NB4 (cell line): Measurements from ENCODE around the gene ACAD11.

Experiments
- POLR2A ChIP-seq: IDR thresholded peaks from 2 replicates; pipeline ENCODE4 v1.6.1; 2011; ENCODE audit warnings: mild to moderate bottlenecking; ENCODE audit not compliant: insufficient read length; ENCODE audit errors: extremely low read depth
- TF ChIP-seq, protein P1 (sequence below): IDR thresholded peaks from one replicate; pipeline ENCODE4 v1.5.1; 2012; ENCODE audit warnings: low read depth, low read length

- TF ChIP-seq, protein P1, sequence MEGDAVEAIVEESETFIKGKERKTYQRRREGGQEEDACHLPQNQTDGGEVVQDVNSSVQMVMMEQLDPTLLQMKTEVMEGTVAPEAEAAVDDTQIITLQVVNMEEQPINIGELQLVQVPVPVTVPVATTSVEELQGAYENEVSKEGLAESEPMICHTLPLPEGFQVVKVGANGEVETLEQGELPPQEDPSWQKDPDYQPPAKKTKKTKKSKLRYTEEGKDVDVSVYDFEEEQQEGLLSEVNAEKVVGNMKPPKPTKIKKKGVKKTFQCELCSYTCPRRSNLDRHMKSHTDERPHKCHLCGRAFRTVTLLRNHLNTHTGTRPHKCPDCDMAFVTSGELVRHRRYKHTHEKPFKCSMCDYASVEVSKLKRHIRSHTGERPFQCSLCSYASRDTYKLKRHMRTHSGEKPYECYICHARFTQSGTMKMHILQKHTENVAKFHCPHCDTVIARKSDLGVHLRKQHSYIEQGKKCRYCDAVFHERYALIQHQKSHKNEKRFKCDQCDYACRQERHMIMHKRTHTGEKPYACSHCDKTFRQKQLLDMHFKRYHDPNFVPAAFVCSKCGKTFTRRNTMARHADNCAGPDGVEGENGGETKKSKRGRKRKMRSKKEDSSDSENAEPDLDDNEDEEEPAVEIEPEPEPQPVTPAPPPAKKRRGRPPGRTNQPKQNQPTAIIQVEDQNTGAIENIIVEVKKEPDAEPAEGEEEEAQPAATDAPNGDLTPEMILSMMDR = no peak
- no peak for TF ChIP-seq POLR2A
Measured at GRCh38 chr3:132661101-132661500, 1.5 kb upstream of the ACAD11 start.
